Ascending aorta (tissue), 2 donors: ENCODE data around the gene CRLF1. TPM values are rescaled to one million over a fixed set of nuclear protein-coding genes. Genes with fewer than 3 reads are reported as not detected.
A peak's percentile ranks its signal among the peaks of the same experiment; 100 is the strongest.

Source experiments
- DNase-seq, 2 donors: peaks; one replicate each; pipeline ENCODE4 v3.0.0-alpha.2; 2019; ENCODE audit warnings: low spot score in 2 of 2
- H3K27ac ChIP-seq, 2 donors: fragments of 200-600 bp; sonication (generic); one replicate each; pipeline ENCODE4 v1.5.1; 2016 to 2017; ENCODE audit warnings: mild to moderate bottlenecking in 1 of 2
- H3K27me3 ChIP-seq: fragments of 200-600 bp; sonication (generic); one replicate; pipeline ENCODE4 v1.5.1; 2017
- H3K36me3 ChIP-seq, 2 donors: fragments of 200-600 bp; sonication (generic); one replicate each; pipeline ENCODE4 v1.5.1; 2016
- H3K4me1 ChIP-seq, 2 donors: fragments of 200-600 bp; sonication (generic); one replicate each; pipeline ENCODE4 v1.5.1; 2016 to 2017; ENCODE audit warnings: mild to moderate bottlenecking in 1 of 2
- H3K4me3 ChIP-seq, 2 donors: fragments of 200-600 bp; sonication (generic); one replicate each; pipeline ENCODE4 v1.5.1; 2016 to 2017; ENCODE audit warnings: mild to moderate bottlenecking in 1 of 2
- H3K9me3 ChIP-seq, 2 donors: fragments of 200-600 bp; sonication (generic); one replicate each; pipeline ENCODE4 v1.5.1; 2016
- CTCF ChIP-seq, 3 experiments: fragments of 200-600 bp in 2 of 3; fragments of 450-650 bp in 1 of 3; sonication (generic) in 2 of 3; IDR thresholded peaks; one replicate each; pipeline ENCODE4 v1.5.1; 2016 to 2019; ENCODE audit warnings: antibody characterized with exemption in 3 of 3, mild to moderate bottlenecking in 1 of 3, moderate library complexity in 1 of 3
- intact Hi-C: fragments of 100-400 bp; cut with DNase I; formaldehyde crosslinking; loops from one replicate; pipeline ENCODE4 v1.15.1; 2023
- total RNA-seq: library from RNA; depleted of rRNA; stranded (reverse); fragments of >200 nt; gene quantifications from one replicate; pipeline ENCODE4 v1.1.0, GENCODE V29; 2016

CRLF1 gene
- total RNA-seq, 1 donor from 2014 or later = 638 TPM

DNA sequence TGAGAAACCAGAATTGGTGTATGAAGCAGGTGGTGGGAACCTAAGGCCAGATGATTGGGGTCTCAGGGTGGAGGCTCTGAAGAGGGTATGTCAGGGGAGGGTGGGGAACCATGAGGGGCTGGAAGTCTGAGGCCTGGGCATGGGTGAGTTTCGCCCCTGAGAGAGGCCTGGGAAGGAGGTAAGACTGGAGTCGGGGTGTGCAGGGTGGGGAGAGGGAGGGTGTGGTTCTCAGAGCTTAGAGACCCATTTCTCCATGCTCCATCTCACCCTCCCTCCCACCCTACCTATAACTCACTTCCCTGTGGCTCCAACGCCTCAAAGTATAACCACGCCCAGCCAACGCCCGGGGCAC, 29.2 kb upstream of the CRLF1 start:
- Histone ChIP-seq H3K27ac (peak overlapping the region; percentile 4 to 94), H3K36me3 (peaks cover 0 to under 1% of the 10 kb centered on the region in 2 donors), H3K4me1 (peaks cover 7 to 9% of the 10 kb centered on the region in 2 donors), H3K27me3 (no peaks in the 10 kb centered on the region), H3K9me3 (no peaks in the 10 kb centered on the region), H3K4me3 (peak overlapping the region in 1 of 2 donors; percentile 85)
- no peak for DNase-seq
- intact Hi-C loops = loop anchor here (1.0 to 5.0 kb wide), 3 partner anchors 44 to 114 kb away; partner anchors contain the start of genes CRTC1 and ELL
- no peak for TF ChIP-seq CTCF (IDR thresholded peaks at IDR 0.05)

GRCh38 chr19:18634612-18635297, 28.2 kb upstream of the CRLF1 start:
- Histone ChIP-seq H3K27ac (no peak overlapping the region), H3K36me3 (no peaks in the 10 kb centered on the region), H3K9me3 (no peaks in the 10 kb centered on the region), H3K4me3 (no peak overlapping the region), H3K4me1 (peaks cover 7 to 12% of the 10 kb centered on the region in 2 donors), H3K27me3 (no peaks in the 10 kb centered on the region)
- no peak for DNase-seq
- no peak for TF ChIP-seq CTCF (IDR thresholded peaks at IDR 0.05)
- intact Hi-C loops = loop anchor here (5.0 kb wide), 1 partner anchor 42 kb away; no protein-coding TSS in a partner anchor

GRCh38 chr19:18633321-18633720, 26.7 kb upstream of the CRLF1 start:
- intact Hi-C loops = no loop called here
- Histone ChIP-seq H3K4me3 (no peak overlapping the region), H3K36me3 (no peaks in the 10 kb centered on the region), H3K9me3 (no peaks in the 10 kb centered on the region), H3K27me3 (no peaks in the 10 kb centered on the region), H3K27ac (no peak overlapping the region), H3K4me1 (peaks cover 7 to 15% of the 10 kb centered on the region in 2 donors)
- no peak for TF ChIP-seq CTCF (IDR thresholded peaks at IDR 0.05)
- DNase-seq = no peak

GRCh38 chr19:18629166-18630088, 22.8 kb upstream of the CRLF1 start:
- Histone ChIP-seq H3K4me1 (peaks cover 0 to 5% of the 10 kb centered on the region in 2 donors), H3K27ac (no peak overlapping the region), H3K27me3 (no peaks in the 10 kb centered on the region), H3K4me3 (no peak overlapping the region), H3K9me3 (no peaks in the 10 kb centered on the region), H3K36me3 (no peaks in the 10 kb centered on the region)
- TF ChIP-seq CTCF (IDR thresholded peaks at IDR 0.05) = no peak
- no peak for DNase-seq
- intact Hi-C loops = no loop called here

GRCh38 chr19:18626906-18627305, 20.3 kb upstream of the CRLF1 start:
- peaks cover 0 to 5% of the 10 kb centered on the region in 2 donors for H3K4me1 ChIP-seq
- H3K4me3 ChIP-seq = no peak overlapping the region
- H3K27ac ChIP-seq = no peak overlapping the region
- no peaks in the 10 kb centered on the region for H3K27me3 ChIP-seq
- H3K36me3 ChIP-seq = no peaks in the 10 kb centered on the region
- no peak for TF ChIP-seq CTCF (IDR thresholded peaks at IDR 0.05)
- intact Hi-C loops = no loop called here
- DNase-seq = no peak
- H3K9me3 ChIP-seq = no peaks in the 10 kb centered on the region
